HepG2 (cell line): ENCODE measurements around the gene TRAPPC12. TPM values are rescaled to one million over a fixed set of nuclear protein-coding genes. Genes with fewer than 3 reads are reported as not detected.

Experiments
- CREM ChIP-seq, 2 experiments: sonication (generic) in 1 of 2; formaldehyde crosslinking in 1 of 2; IDR thresholded peaks; 2 replicates each; pipeline versions ENCODE4 v1.4.0 to v1.6.1; 2016 to 2020; ENCODE audit warnings: antibody characterized with exemption in 1 of 2, mild to moderate bottlenecking in 1 of 2, missing genetic modification reagents in 1 of 2
- ELF3 ChIP-seq: IDR thresholded peaks from 2 replicates; pipeline ENCODE4 v1.6.1; 2016; ENCODE audit warnings: missing genetic modification reagents, missing compliant biosample characterization
- HNF1B ChIP-seq: sonication (generic); formaldehyde crosslinking; IDR thresholded peaks from 2 replicates; pipeline ENCODE4 v1.5.1; 2020; ENCODE audit warnings: mild to moderate bottlenecking, moderate library complexity, missing genetic modification reagents
- JDP2 ChIP-seq: sonication (generic); formaldehyde crosslinking; IDR thresholded peaks from 2 replicates; pipeline ENCODE4 v1.8.1; 2022; ENCODE audit warnings: missing genetic modification reagents, borderline replicate concordance
- LCORL ChIP-seq, 2 experiments: fragments of 450-650 bp in 1 of 2; sonication (generic) in 1 of 2; formaldehyde crosslinking in 1 of 2; IDR thresholded peaks; 2 replicates each; pipeline versions ENCODE4 v1.5.0 to v1.6.1; 2017 to 2020; ENCODE audit warnings: antibody characterized with exemption in 1 of 2, missing genetic modification reagents in 1 of 2
- SMARCE1 ChIP-seq: fragments of 450-650 bp; IDR thresholded peaks from 2 replicates; pipeline ENCODE4 v1.6.1; 2017; ENCODE audit warnings: borderline replicate concordance
- YEATS2 ChIP-seq: sonication (generic); formaldehyde crosslinking; IDR thresholded peaks from 2 replicates; pipeline ENCODE4 v1.4.0; 2020; ENCODE audit warnings: missing genetic modification reagents, borderline replicate concordance
- ZNF329 ChIP-seq: sonication (generic); formaldehyde crosslinking; IDR thresholded peaks from 2 replicates; pipeline ENCODE4 v1.9.0; 2021; ENCODE audit warnings: low read depth, mild to moderate bottlenecking, missing genetic modification reagents
- ZNF550 ChIP-seq: sonication (generic); formaldehyde crosslinking; IDR thresholded peaks from 2 replicates; pipeline ENCODE4 v1.4.0; 2020; ENCODE audit warnings: mild to moderate bottlenecking, missing genetic modification reagents, borderline replicate concordance
- ZNF552 ChIP-seq: sonication (generic); formaldehyde crosslinking; IDR thresholded peaks from 2 replicates; pipeline ENCODE4 v1.9.0; 2022; ENCODE audit warnings: missing genetic modification reagents, mild to moderate bottlenecking, borderline replicate concordance
- ZSCAN29 ChIP-seq: sonication (generic); formaldehyde crosslinking; conservative IDR thresholded peaks from 2 replicates; pipeline ENCODE4 v1.4.0; 2020; ENCODE audit warnings: mild to moderate bottlenecking, missing genetic modification reagents
- polyA plus RNA-seq, 8 experiments: library from polyadenylated mRNA; depleted of rRNA in 3 of 8; stranded (reverse) in 7 of 8; unstranded in 1 of 8; fragments of >200 nt; fragmentation: Illumina TruSeq in 4 of 8; extraction: Trizol in 4 of 8; gene quantifications; 2 replicates each; pipeline versions ENCODE4 v1.2.1 to v1.2.3, GENCODE V29; 2011 to 2016; ENCODE audit warnings: low read depth in 4 of 8, missing spikeins in 1 of 8, mixed read lengths in 1 of 8; ENCODE audit not compliant: insufficient read depth in 1 of 8
- total RNA-seq, 5 experiments: library from RNA; depleted of rRNA; stranded (reverse); fragments of >200 nt; fragmentation: Illumina TruSeq; extraction: Trizol; gene quantifications; 2 replicates each; pipeline ENCODE4 v1.2.3, GENCODE V29; 2016; ENCODE audit warnings: low read depth in 1 of 5
- TF ChIP-seq, protein P1 (sequence below): sonication (generic); formaldehyde crosslinking; IDR thresholded peaks from 2 replicates; pipeline ENCODE4 v1.8.1; 2023; ENCODE audit warnings: missing genetic modification reagents, inconsistent platforms, borderline replicate concordance
- TF ChIP-seq, protein P2 (sequence below): sonication (generic); formaldehyde crosslinking; IDR thresholded peaks from 2 replicates; pipeline ENCODE4 v1.5.1; 2020; ENCODE audit warnings: mild to moderate bottlenecking, missing genetic modification reagents, moderate library complexity
- TF ChIP-seq, protein P3 (sequence below): sonication (generic); formaldehyde crosslinking; IDR thresholded peaks from 2 replicates; pipeline ENCODE4 v1.8.1; 2023; ENCODE audit warnings: missing genetic modification reagents, mild to moderate bottlenecking, borderline replicate concordance

The TRAPPC12 gene
- total and polyA plus RNA-seq, 2 of the 13 experiments (the other 11 are each of a cell fraction or from before 2014, with no cell fraction given), result 46.4 to 97.7 TPM

GRCh38 chr2:3379647-3380534 lies at the start of gene TRAPPC12 (continued):
- TF ChIP-seq, protein P1, sequence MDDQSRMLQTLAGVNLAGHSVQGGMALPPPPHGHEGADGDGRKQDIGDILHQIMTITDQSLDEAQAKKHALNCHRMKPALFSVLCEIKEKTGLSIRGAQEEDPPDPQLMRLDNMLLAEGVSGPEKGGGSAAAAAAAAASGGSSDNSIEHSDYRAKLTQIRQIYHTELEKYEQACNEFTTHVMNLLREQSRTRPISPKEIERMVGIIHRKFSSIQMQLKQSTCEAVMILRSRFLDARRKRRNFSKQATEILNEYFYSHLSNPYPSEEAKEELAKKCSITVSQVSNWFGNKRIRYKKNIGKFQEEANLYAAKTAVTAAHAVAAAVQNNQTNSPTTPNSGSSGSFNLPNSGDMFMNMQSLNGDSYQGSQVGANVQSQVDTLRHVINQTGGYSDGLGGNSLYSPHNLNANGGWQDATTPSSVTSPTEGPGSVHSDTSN (CRISPR knock-in tag), result peak; percentile 47; the same call in 1 of the 2 replicates
- peak; percentile 93 for TF ChIP-seq YEATS2 (CRISPR knock-in tag)
- 0 out of 2 replicates have a peak, but pooled peaks have one; percentile 18 for TF ChIP-seq JDP2 (CRISPR knock-in tag)
- TF ChIP-seq ZNF329, result peak; percentile 87
- TF ChIP-seq, protein P2, sequence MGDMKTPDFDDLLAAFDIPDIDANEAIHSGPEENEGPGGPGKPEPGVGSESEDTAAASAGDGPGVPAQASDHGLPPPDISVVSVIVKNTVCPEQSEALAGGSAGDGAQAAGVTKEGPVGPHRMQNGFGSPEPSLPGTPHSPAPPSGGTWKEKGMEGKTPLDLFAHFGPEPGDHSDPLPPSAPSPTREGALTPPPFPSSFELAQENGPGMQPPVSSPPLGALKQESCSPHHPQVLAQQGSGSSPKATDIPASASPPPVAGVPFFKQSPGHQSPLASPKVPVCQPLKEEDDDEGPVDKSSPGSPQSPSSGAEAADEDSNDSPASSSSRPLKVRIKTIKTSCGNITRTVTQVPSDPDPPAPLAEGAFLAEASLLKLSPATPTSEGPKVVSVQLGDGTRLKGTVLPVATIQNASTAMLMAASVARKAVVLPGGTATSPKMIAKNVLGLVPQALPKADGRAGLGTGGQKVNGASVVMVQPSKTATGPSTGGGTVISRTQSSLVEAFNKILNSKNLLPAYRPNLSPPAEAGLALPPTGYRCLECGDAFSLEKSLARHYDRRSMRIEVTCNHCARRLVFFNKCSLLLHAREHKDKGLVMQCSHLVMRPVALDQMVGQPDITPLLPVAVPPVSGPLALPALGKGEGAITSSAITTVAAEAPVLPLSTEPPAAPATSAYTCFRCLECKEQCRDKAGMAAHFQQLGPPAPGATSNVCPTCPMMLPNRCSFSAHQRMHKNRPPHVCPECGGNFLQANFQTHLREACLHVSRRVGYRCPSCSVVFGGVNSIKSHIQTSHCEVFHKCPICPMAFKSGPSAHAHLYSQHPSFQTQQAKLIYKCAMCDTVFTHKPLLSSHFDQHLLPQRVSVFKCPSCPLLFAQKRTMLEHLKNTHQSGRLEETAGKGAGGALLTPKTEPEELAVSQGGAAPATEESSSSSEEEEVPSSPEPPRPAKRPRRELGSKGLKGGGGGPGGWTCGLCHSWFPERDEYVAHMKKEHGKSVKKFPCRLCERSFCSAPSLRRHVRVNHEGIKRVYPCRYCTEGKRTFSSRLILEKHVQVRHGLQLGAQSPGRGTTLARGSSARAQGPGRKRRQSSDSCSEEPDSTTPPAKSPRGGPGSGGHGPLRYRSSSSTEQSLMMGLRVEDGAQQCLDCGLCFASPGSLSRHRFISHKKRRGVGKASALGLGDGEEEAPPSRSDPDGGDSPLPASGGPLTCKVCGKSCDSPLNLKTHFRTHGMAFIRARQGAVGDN (CRISPR knock-in tag), result peak; percentile 99
- TF ChIP-seq LCORL (IDR thresholded peaks at IDR 0.05), result no peak
- TF ChIP-seq LCORL (CRISPR knock-in tag; IDR thresholded peaks at IDR 0.05), result peak; percentile 74
- peak; percentile 95 for TF ChIP-seq ZSCAN29
- TF ChIP-seq ZNF552 (CRISPR knock-in tag), result peak; percentile 97
- peak; percentile 65 for TF ChIP-seq CREM (IDR thresholded peaks at IDR 0.05)
- TF ChIP-seq CREM (CRISPR knock-in tag; IDR thresholded peaks at IDR 0.05), result no peak
- TF ChIP-seq HNF1B (CRISPR knock-in tag), result peak; percentile 97
- TF ChIP-seq, protein P3, sequence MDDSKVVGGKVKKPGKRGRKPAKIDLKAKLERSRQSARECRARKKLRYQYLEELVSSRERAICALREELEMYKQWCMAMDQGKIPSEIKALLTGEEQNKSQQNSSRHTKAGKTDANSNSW (CRISPR knock-in tag), result peak; percentile 69; the same call in 1 of the 2 replicates
- no peak for TF ChIP-seq ZNF550 (CRISPR knock-in tag)
- TF ChIP-seq ELF3, result peak; percentile 88
- no peak for TF ChIP-seq SMARCE1
